ENCODE measurements around the gene LRRC56. TPM values are rescaled to one million over a fixed set of nuclear protein-coding genes. Genes with fewer than 3 reads are reported as not detected.

Gene LRRC56
- total and polyA plus RNA-seq, 2 donors from 2014 or later: 1.2 to 7.7 TPM

- FAIRE-seq (no peak), DNase-seq (peak in 1 of 5 donors; percentile 61)
- no peaks in the 10 kb centered on the region for H3K27me3 ChIP-seq (ENCODE audit: control insufficient read depth, insufficient read depth, low read length)
- TF ChIP-seq, protein P1, sequence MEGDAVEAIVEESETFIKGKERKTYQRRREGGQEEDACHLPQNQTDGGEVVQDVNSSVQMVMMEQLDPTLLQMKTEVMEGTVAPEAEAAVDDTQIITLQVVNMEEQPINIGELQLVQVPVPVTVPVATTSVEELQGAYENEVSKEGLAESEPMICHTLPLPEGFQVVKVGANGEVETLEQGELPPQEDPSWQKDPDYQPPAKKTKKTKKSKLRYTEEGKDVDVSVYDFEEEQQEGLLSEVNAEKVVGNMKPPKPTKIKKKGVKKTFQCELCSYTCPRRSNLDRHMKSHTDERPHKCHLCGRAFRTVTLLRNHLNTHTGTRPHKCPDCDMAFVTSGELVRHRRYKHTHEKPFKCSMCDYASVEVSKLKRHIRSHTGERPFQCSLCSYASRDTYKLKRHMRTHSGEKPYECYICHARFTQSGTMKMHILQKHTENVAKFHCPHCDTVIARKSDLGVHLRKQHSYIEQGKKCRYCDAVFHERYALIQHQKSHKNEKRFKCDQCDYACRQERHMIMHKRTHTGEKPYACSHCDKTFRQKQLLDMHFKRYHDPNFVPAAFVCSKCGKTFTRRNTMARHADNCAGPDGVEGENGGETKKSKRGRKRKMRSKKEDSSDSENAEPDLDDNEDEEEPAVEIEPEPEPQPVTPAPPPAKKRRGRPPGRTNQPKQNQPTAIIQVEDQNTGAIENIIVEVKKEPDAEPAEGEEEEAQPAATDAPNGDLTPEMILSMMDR (IDR thresholded peaks at IDR 0.05; ENCODE audit: borderline replicate concordance, extremely low read depth, insufficient read depth): no peak
- H3K27ac ChIP-seq (ENCODE audit: low read depth in 2 of 2, low read length in 2 of 2): no peak overlapping the region
- H3K9me3 ChIP-seq (ENCODE audit: control insufficient read depth in 2 of 3, insufficient read depth in 1 of 3, low read length in 3 of 3): no peaks in the 10 kb centered on the region
- H3K4me3 ChIP-seq (ENCODE audit: low read length in 3 of 3): no peak overlapping the region
- no peak overlapping the region for H3K9ac ChIP-seq (ENCODE audit: low read length in 3 of 3)
- peaks cover 0 to 5% (median 0%) of the 10 kb centered on the region in 3 donors for H3K4me1 ChIP-seq (ENCODE audit: control insufficient read depth in 2 of 3, insufficient read depth in 2 of 3, low read depth in 1 of 3, low read length in 3 of 3)
- intact Hi-C loops (cut with DNase I): loop anchor here (10.0 kb wide), 1 partner anchor 171 kb away; no protein-coding TSS in a partner anchor
- no peaks in the 10 kb centered on the region for H3K36me3 ChIP-seq (ENCODE audit: control insufficient read depth in 2 of 3, insufficient read depth in 3 of 3, low read length in 3 of 3)
Measured at GRCh38 chr11:553083-553987, 16.0 kb downstream of the LRRC56 start.

DNA sequence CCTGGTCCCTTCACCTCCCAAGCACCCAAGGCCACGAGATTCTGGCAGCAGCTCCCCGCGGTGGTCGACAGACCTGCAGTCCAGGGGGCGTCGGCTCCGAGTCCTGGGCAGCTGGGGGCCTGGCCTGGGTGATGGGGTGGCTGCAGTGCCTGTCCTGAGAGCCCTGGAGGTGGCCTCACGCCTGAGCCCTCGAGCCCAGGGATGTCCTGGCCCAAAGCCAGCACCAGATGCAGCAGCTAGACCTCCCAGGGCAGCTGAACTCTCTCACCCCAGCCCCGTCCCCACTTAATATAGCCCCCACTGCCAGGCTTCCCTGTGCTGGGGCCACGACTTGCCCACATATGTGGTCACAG is 16.6 kb downstream of the LRRC56 start:
- intact Hi-C loops (cut with DNase I): loop anchor here (10.0 kb wide), 1 partner anchor 171 kb away; no protein-coding TSS in a partner anchor
- Histone ChIP-seq H3K9ac (ENCODE audit: low read length in 3 of 3) (no peak overlapping the region), H3K27ac (ENCODE audit: low read depth in 2 of 2, low read length in 2 of 2) (no peak overlapping the region), H3K27me3 (ENCODE audit: control insufficient read depth, insufficient read depth, low read length) (no peaks in the 10 kb centered on the region), H3K36me3 (ENCODE audit: control insufficient read depth in 2 of 3, insufficient read depth in 3 of 3, low read length in 3 of 3) (no peaks in the 10 kb centered on the region), H3K9me3 (ENCODE audit: control insufficient read depth in 2 of 3, insufficient read depth in 1 of 3, low read length in 3 of 3) (no peaks in the 10 kb centered on the region), H3K4me1 (ENCODE audit: control insufficient read depth in 2 of 3, insufficient read depth in 2 of 3, low read depth in 1 of 3, low read length in 3 of 3) (peaks cover 0 to 7% (median 0%) of the 10 kb centered on the region in 3 donors), H3K4me3 (ENCODE audit: low read length in 3 of 3) (no peak overlapping the region)
- TF ChIP-seq, protein P1 (IDR thresholded peaks at IDR 0.05; ENCODE audit: borderline replicate concordance, extremely low read depth, insufficient read depth): no peak
- DNase-seq (peak in 1 of 5 donors; percentile 74), FAIRE-seq (no peak)

DNA sequence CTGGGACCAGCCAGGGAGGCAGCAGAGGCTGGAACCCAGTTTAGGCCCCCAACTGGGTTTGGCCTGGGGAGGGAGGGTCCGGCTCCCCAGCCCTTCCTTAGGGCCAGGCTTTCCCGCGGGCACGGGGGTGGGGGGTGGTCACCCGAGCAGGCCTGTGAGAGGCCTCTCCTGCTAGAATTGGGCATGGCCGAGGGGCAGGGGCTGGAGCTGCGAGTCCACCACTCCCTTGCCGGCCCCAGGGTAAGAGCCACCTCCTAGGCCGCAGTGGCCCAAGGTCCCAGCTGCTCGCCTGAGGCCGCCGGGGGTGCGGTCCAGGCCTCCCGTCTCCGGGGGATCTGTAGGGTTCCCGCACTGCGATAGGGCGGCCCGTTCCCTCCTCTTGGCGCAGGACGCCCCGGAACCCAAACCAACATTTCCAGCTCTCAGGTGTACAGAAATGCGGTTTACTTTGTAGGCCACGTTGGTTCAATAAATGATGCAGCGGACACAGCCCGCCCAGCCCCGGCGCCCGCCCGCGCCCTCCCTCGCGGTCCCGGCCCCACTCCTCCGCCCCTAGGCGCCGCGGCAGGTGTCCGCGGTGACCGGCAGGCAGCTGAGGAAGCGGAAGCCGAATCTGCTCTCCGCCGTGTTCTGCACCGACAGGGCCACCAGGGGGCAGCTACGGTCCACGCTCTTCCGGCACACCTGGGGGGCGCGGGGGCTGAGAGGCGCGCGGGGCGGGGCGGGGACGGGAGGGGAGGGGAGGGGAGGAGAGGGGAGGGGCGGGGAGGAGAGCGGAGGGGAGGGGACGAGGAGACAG is 17.3 kb downstream of the LRRC56 start:
- Histone ChIP-seq H3K36me3 (ENCODE audit: control insufficient read depth in 2 of 3, insufficient read depth in 3 of 3, low read length in 3 of 3) (no peaks in the 10 kb centered on the region), H3K9ac (ENCODE audit: low read length in 3 of 3) (no peak overlapping the region), H3K4me3 (ENCODE audit: low read length in 3 of 3) (peak overlapping the region in 1 of 3 donors; percentile 41), H3K9me3 (ENCODE audit: control insufficient read depth in 2 of 3, insufficient read depth in 1 of 3, low read length in 3 of 3) (no peaks in the 10 kb centered on the region), H3K4me1 (ENCODE audit: control insufficient read depth in 2 of 3, insufficient read depth in 2 of 3, low read depth in 1 of 3, low read length in 3 of 3) (peaks cover 0 to 12% (median 3%) of the 10 kb centered on the region in 3 donors), H3K27me3 (ENCODE audit: control insufficient read depth, insufficient read depth, low read length) (no peaks in the 10 kb centered on the region), H3K27ac (ENCODE audit: low read depth in 2 of 2, low read length in 2 of 2) (no peak overlapping the region)
- intact Hi-C loops (cut with DNase I): loop anchor here (10.0 kb wide), 1 partner anchor 170 kb away; no protein-coding TSS in a partner anchor
- TF ChIP-seq, protein P1 (IDR thresholded peaks at IDR 0.05; ENCODE audit: borderline replicate concordance, extremely low read depth, insufficient read depth): peak; percentile 93
- peak; percentile 69 to 92 (median 86) for DNase-seq
- no peak for FAIRE-seq
